GM21381 (cell line): Measurements from ENCODE around the gene SLC6A9.

Source experiments
- ATAC-seq: cut with Tn5 transposase; IDR thresholded peaks from one replicate; pipeline ENCODE4 v1.9.1; 2021; ENCODE audit warnings: mild to moderate bottlenecking, moderate library complexity; ENCODE audit not compliant: unreplicated experiment

SLC6A9 gene

GRCh38 chr1:43973981-43974442 is 57.2 kb downstream of the SLC6A9 start:
- ATAC-seq: no peak

GRCh38 chr1:43971336-43971980 is 59.8 kb downstream of the SLC6A9 start:
- no peak for ATAC-seq

GRCh38 chr1:43970911-43971310 is 60.4 kb downstream of the SLC6A9 start:
- ATAC-seq: no peak

- ATAC-seq: no peak
These were observed 60.8 kb downstream of the SLC6A9 start for GRCh38 chr1:43970502-43970901.

GRCh38 chr1:43969746-43970466 is 61.4 kb downstream of the SLC6A9 start, which contains the start of gene DPH2:
Gene DPH2 (plus strand): TSS chr1:43970010. CDS start chr1:43970176, 166 bp downstream.
- peak; percentile 75 for ATAC-seq

- no peak for ATAC-seq
These were observed 61.9 kb downstream of the SLC6A9 start for GRCh38 chr1:43969416-43969745.

- no peak for ATAC-seq
These were observed 62.8 kb downstream of the SLC6A9 start for GRCh38 chr1:43968348-43968948.

- ATAC-seq: no peak
These were observed 65.9 kb downstream of the SLC6A9 start for GRCh38 chr1:43965316-43965715.

- ATAC-seq: no peak
These were observed 67.4 kb downstream of the SLC6A9 start for GRCh38 chr1:43963890-43964289.

GRCh38 chr1:43963006-43963405 is 68.3 kb downstream of the SLC6A9 start:
- no peak for ATAC-seq

- no peak for ATAC-seq
These were observed 68.9 kb downstream of the SLC6A9 start for GRCh38 chr1:43962324-43962723.

- no peak for ATAC-seq
These were observed 69.6 kb downstream of the SLC6A9 start for GRCh38 chr1:43961692-43962091.

GRCh38 chr1:43960798-43961197 is 70.5 kb downstream of the SLC6A9 start:
- no peak for ATAC-seq

GRCh38 chr1:43958351-43959255 is 72.7 kb downstream of the SLC6A9 start:
- ATAC-seq: no peak

GRCh38 chr1:43957407-43958040 is 73.7 kb downstream of the SLC6A9 start:
- ATAC-seq: no peak

- no peak for ATAC-seq
These were observed 75.0 kb downstream of the SLC6A9 start for GRCh38 chr1:43956234-43956633.

GRCh38 chr1:43954036-43954435 is 77.2 kb downstream of the SLC6A9 start:
- no peak for ATAC-seq

- no peak for ATAC-seq
These were observed 77.9 kb downstream of the SLC6A9 start for GRCh38 chr1:43953361-43953760.

GRCh38 chr1:43952731-43953346 is 78.4 kb downstream of the SLC6A9 start:
- ATAC-seq: no peak
